T-helper 17 cell (primary cell): ENCODE data around the gene UPP1. TPM values are rescaled to one million over a fixed set of nuclear protein-coding genes. Genes with fewer than 3 reads are reported as not detected.

Experiments
- total RNA-seq, 4 donors: library from RNA in 2 of 4; stranded (reverse) in 2 of 4; gene quantifications; one replicate each; pipeline ENCODE4 v1.2.3 and lab custom pipeline; 2022 to 2026

UPP1 gene
- total RNA-seq, 2 donors from 2014 or later = 72.1 to 84.6 TPM

Other genes with a start within 250 kb of the UPP1 start
- gene PKD1L1, start 140.8 kb upstream of the UPP1 start, total RNA-seq = under 1 TPM; 0.77 to 0.83 TPM
- gene HUS1, start 109.7 kb upstream of the UPP1 start, total RNA-seq = 10 to 100 TPM; 57.7 to 65.1 TPM
- not detected for gene SUN3, start 60.2 kb upstream of the UPP1 start, total RNA-seq
- under 1 TPM; 0.29 to 0.30 TPM for gene C7orf57, start 53.7 kb upstream of the UPP1 start, total RNA-seq
- not detected for gene ABCA13, start 82.2 kb downstream of the UPP1 start, total RNA-seq